Caco-2 (cell line): Measurements from ENCODE around the gene RPS6KA4. TPM values are rescaled to one million over a fixed set of nuclear protein-coding genes. Genes with fewer than 3 reads are reported as not detected.

ENCODE experiments used
- BruUV-seq: library from RNA; stranded (reverse); fragments of 400-500 nt; replicated peaks from 2 replicates; lab custom pipeline; 2021; lab: Mats Ljungman, UMichigan
- CTCF ChIA-PET: fragments of 300-600 bp; sonication (Branson Sonifier 250); formaldehyde crosslinking; loops from one replicate; lab custom pipeline; 2022; ENCODE audit warnings: antibody characterized with exemption; lab: Charles Lee
- POLR2A ChIA-PET: fragments of 300-600 bp; sonication (Branson Sonifier 250); formaldehyde crosslinking; loops from one replicate; lab custom pipeline; 2022; ENCODE audit warnings: antibody characterized with exemption; lab: Charles Lee
- DNase-seq, 2 experiments: peaks; one replicate each; pipeline versions ENCODE4 v3.0.0 to v3.0.0-alpha.2; 2020 to 2022
- H3K27me3 ChIP-seq: replicated peaks from 2 replicates; pipeline ENCODE4 v1.6.0; 2011; ENCODE audit warnings: low read length; ENCODE audit not compliant: control insufficient read depth, insufficient read depth
- H3K36me3 ChIP-seq: 2 replicates; pipeline ENCODE4 v1.5.1; 2011; ENCODE audit warnings: low read length; ENCODE audit not compliant: control insufficient read depth, insufficient read depth
- H3K4me1 ChIP-seq: fragments of 250-450 bp; sonication (Bioruptor Pico); 2 replicates; pipeline ENCODE4 v1.5.1; 2020; ENCODE audit warnings: mild to moderate bottlenecking
- H3K4me3 ChIP-seq: 2 replicates; pipeline ENCODE4 v1.5.1; 2011; ENCODE audit warnings: low read depth, mild to moderate bottlenecking, control low read depth, low read length
- H3K9me3 ChIP-seq: fragments of 250-450 bp; sonication (Bioruptor Pico); 2 replicates; pipeline ENCODE4 v1.5.1; 2020; ENCODE audit warnings: mild to moderate bottlenecking, moderate library complexity
- H3K27ac Mint-ChIP-seq: one replicate; pipeline ENCODE4 v1.8.0; 2022; ENCODE audit warnings: mixed read lengths; ENCODE audit not compliant: unreplicated experiment
- H3K27me3 Mint-ChIP-seq: one replicate; pipeline ENCODE4 v1.8.0; 2022; ENCODE audit warnings: mixed read lengths; ENCODE audit not compliant: insufficient read depth, unreplicated experiment
- H3K36me3 Mint-ChIP-seq: one replicate; pipeline ENCODE4 v1.8.0; 2022; ENCODE audit warnings: mild to moderate bottlenecking, mixed read lengths; ENCODE audit not compliant: insufficient read depth, unreplicated experiment
- H3K4me1 Mint-ChIP-seq: one replicate; pipeline ENCODE4 v1.8.0; 2022; ENCODE audit warnings: low read depth, mixed read lengths; ENCODE audit not compliant: unreplicated experiment
- H3K4me3 Mint-ChIP-seq: one replicate; pipeline ENCODE4 v1.8.0; 2022; ENCODE audit warnings: mild to moderate bottlenecking, moderate library complexity, mixed read lengths; ENCODE audit not compliant: unreplicated experiment
- H3K9me3 Mint-ChIP-seq: one replicate; pipeline ENCODE4 v1.8.0; 2022; ENCODE audit warnings: mixed read lengths; ENCODE audit not compliant: unreplicated experiment
- CTCF ChIP-seq, 2 experiments: fragments of 200-600 bp in 1 of 2; IDR thresholded peaks; 1 replicate in 1 of 2; 2 replicates in 1 of 2; pipeline versions ENCODE4 v1.5.1 to v1.8.0; 2011 to 2022; ENCODE audit warnings: antibody characterized with exemption in 1 of 2, control low read depth in 1 of 2, inconsistent platforms in 1 of 2, low read depth in 1 of 2, low read length in 1 of 2, mild to moderate bottlenecking in 1 of 2, moderate library complexity in 1 of 2; ENCODE audit not compliant: insufficient read depth in 1 of 2, severe bottlenecking in 1 of 2, unreplicated experiment in 1 of 2
- intact Hi-C: fragments of 100-400 bp; cut with micrococcal nuclease; formaldehyde crosslinking; loops from one replicate; pipeline ENCODE4 v1.10.0; 2022; ENCODE audit not compliant: unreplicated experiment
- total RNA-seq: library from RNA; stranded (reverse); gene quantifications from 2 replicates; pipeline ENCODE4 v1.2.3, GENCODE V29; 2022

The RPS6KA4 gene
- total RNA-seq, 1 experiment from 2014 or later, result 95.7 TPM

DNA sequence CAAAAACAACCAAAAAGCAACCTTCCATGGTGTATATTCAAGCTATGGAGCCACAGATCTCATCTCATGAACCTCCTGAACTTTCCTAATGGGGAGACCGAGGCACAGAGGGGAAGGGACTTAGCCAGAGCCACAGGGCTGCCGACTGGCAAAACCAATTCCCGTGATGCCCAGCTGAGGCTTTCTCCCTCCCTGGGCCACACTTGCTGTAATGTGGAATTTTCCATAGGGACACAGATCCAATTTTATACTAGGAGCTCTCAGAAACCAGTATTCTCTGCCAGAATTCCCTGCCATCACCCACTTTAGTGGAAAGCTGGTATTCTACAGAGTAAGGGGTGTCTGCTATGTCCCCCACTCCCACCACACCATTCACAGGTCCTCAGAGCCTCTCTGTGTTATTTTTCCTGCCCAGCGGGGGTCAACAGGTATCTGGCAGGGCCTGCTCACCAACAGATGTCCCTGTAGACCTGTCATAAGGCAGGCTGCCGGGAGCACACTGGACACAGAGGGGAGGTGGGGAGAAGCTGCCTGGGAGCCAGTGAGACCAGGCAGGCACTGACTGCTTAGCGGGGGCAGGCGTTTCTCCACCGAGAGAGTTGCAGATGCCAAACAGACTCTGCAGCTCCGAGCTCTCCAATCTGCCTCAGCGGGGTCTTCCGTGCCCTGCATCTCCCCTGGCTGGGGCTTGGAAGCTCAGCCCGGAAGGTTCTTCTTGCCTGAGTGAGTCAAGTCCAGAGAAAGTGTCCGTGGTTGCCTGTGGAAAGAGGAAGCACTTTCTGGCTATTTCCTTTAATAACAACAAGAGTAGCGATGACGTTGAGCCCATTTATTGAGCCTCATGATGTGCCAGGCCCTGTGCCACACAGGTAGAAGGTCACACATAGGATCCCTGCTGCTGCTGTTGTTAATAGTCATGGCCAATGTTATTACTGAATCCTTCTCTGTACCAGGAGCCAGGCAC, 26.3 kb downstream of the RPS6KA4 start:
- ChIA-PET CTCF (interaction anchor here (0.6 to 2.4 kb wide), 12 partner anchors 11 to 323 kb away, joined by 3 to 21 read pairs (median 6); partner anchors contain the start of genes PRDX5 and TRMT112), POLR2A (interaction anchor here (0.5 to 1.0 kb wide), 3 partner anchors 12 to 1528 kb away, joined by 4 to 6 read pairs (median 4); no protein-coding TSS in a partner anchor)
- no peaks in the 10 kb centered on the region for H3K9me3 ChIP-seq
- Mint-ChIP-seq H3K27me3 (no peaks in the 10 kb centered on the region), H3K9me3 (peaks cover 10% of the 10 kb centered on the region), H3K36me3 (no peaks in the 10 kb centered on the region), H3K4me3 (no peak overlapping the region), H3K27ac (peak overlapping the region; percentile 85), H3K4me1 (peaks cover 41% of the 10 kb centered on the region)
- no TSS peak for BruUV-seq
- TF ChIP-seq CTCF (IDR thresholded peaks at IDR 0.05; ENCODE audit: insufficient read depth in 1 of 2, low read depth in 1 of 2, low read length in 1 of 2, severe bottlenecking in 1 of 2, unreplicated experiment in 1 of 2), result peak; percentile 20 to 42
- H3K4me3 ChIP-seq, result no peak overlapping the region
- no peaks in the 10 kb centered on the region; the same call in 1 of the 2 replicates for H3K36me3 ChIP-seq
- no peaks in the 10 kb centered on the region for H3K27me3 ChIP-seq
- H3K4me1 ChIP-seq, result peaks cover 55% of the 10 kb centered on the region
- intact Hi-C loops, result loop anchor here (1.0 to 5.0 kb wide), 2 partner anchors 21 to 267 kb away; no protein-coding TSS in a partner anchor
- DNase-seq, result peak; percentile 65 to 77

DNA sequence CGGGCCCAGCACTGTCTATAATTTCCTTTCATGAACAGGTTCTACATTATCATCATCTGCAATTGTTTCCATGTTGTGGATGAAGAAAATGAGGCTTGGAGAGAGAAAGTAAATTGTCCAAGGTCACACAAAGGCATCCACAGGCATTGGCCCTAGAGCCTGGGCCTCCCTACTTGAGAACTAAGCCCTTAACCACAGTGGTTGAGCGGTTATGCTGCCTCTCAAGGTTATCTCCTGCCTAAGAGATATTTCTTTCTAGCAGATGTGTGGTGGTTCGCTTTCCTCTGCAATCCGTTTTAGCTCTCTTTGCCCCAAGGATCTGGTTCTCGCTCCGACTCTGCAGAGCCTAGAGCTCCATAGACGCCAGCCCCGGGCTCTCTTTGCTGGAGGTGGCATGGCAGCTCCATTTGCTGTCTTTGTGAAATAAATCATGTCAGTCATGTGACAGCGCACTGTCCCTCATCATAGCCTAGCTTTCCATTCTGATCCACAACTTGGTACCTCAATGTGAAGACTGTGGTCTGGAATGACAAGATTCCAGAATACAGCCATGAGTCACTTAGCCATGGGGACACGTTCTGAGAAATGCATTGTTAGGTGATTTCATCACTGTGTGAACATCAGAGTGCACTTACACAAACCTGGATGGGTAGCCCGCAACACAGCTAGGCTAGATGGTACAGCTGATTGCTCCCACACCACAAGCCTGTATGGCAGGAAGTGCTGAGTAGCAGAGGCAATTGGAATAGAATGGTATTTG, 27.2 kb downstream of the RPS6KA4 start:
- Mint-ChIP-seq H3K27me3 (no peaks in the 10 kb centered on the region), H3K36me3 (no peaks in the 10 kb centered on the region), H3K4me3 (no peak overlapping the region), H3K4me1 (peaks cover 41% of the 10 kb centered on the region), H3K9me3 (peaks cover 13% of the 10 kb centered on the region), H3K27ac (peak overlapping the region; percentile 85)
- CTCF ChIA-PET, result interaction anchor here (0.5 to 2.4 kb wide), 15 partner anchors 10 to 447 kb away, joined by 3 to 21 read pairs (median 5); partner anchors contain the start of genes NAA40, PRDX5 and TRMT112
- BruUV-seq, result no TSS peak
- POLR2A ChIA-PET, result interaction anchor here (0.5 to 1.2 kb wide), 6 partner anchors 13 to 1529 kb away, joined by 3 to 7 read pairs (median 5); partner anchors contain the start of genes PRDX5 and TRMT112
- TF ChIP-seq CTCF (IDR thresholded peaks at IDR 0.05; ENCODE audit: insufficient read depth in 1 of 2, low read depth in 1 of 2, low read length in 1 of 2, severe bottlenecking in 1 of 2, unreplicated experiment in 1 of 2), result no peak
- Histone ChIP-seq H3K9me3 (no peaks in the 10 kb centered on the region), H3K4me1 (peaks cover 54% of the 10 kb centered on the region), H3K27me3 (no peaks in the 10 kb centered on the region), H3K4me3 (no peak overlapping the region), H3K36me3 (no peaks in the 10 kb centered on the region; the same call in 1 of the 2 replicates)
- intact Hi-C loops, result loop anchor here (1.0 to 5.0 kb wide), 3 partner anchors 20 to 266 kb away; no protein-coding TSS in a partner anchor
- peak; percentile 71 for DNase-seq
